ENCODE measurements around the gene ATP6V0E2.

GRCh38 chr7:149865437-149865836 lies 8.3 kb upstream of the ATP6V0E2 start:
- TF ChIP-seq MAX (CRISPR knock-in tag; IDR thresholded peaks at IDR 0.05) (no peak), NFYB (CRISPR knock-in tag; conservative IDR thresholded peaks at IDR 0.05; ENCODE audit: low read depth) (no peak), CTCF (IDR thresholded peaks at IDR 0.05) (no peak), ZNF232 (CRISPR knock-in tag; IDR thresholded peaks at IDR 0.05) (no peak), ATF6 (CRISPR knock-in tag; IDR thresholded peaks at IDR 0.05) (no peak), TEAD4 (CRISPR knock-in tag; IDR thresholded peaks at IDR 0.05) (no peak), FOXJ3 (CRISPR knock-in tag; IDR thresholded peaks at IDR 0.05; ENCODE audit: borderline replicate concordance) (no peak)

All from WTC11 (cell line).